Measurements from ENCODE around the gene ANXA8.
"Not testable (repeated sequence)": the region's sequence is repeated elsewhere in the genome, so short reads cannot be mapped to it uniquely, and the experiment has no call there.

Gene ANXA8

GRCh38 chr10:47483923-47484322, at the start of gene ANXA8:
TSS of gene ANXA8 (minus strand) at chr10:47484115. CDS start at chr10:47483933, 182 bp downstream.
- not testable (repeated sequence) for DNase-seq (ENCODE audit: low spot score)

DNA sequence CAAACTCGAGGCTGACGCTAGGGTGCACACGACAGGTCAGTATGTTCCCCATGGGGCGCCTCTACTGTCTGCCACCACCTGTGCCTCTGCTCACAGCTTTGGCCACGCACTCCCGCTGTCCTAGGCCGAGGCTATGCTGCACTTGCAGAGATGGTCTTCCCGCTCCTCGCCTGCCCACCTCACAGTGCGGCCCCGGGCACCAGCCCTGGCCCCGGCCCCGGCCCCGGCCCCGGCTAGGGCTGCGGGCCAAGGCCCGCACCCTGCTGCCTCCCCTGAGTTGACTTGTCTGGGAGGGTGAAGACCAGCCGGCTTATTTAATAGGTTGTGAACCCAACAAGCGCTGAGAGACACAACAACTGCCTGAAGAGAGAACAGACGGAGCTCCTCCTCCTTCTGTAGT, 39.6 kb upstream of the ANXA8 start, which contains the start of gene AGAP9:
TSS of gene AGAP9 (minus strand) at position 164 of the 400 bp plus-strand sequence. CDS start at position 52, 112 bp downstream.
- DNase-seq (ENCODE audit: low spot score): not testable (repeated sequence)

DNA sequence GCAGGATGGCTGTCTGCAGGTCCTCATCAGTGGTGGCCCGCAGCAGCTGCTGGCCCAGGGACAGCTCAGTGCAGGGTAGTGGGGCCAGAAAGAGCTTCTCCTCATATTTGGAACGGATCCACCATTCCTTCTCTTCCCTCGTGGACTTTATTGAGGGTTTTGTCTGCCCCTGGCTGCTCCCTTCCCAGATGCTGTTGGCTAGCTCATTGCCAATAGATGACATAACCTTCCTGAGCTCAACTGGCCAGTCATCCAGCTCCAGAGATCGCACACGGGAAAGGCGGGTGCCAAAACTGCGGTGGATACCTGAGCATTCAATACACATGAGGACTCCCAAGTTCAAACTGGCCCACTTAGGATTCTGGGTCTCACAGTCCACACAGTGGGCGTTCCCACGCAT, 18.4 kb upstream of the ANXA8 start:
- DNase-seq (ENCODE audit: low spot score): not testable (repeated sequence)

DNA sequence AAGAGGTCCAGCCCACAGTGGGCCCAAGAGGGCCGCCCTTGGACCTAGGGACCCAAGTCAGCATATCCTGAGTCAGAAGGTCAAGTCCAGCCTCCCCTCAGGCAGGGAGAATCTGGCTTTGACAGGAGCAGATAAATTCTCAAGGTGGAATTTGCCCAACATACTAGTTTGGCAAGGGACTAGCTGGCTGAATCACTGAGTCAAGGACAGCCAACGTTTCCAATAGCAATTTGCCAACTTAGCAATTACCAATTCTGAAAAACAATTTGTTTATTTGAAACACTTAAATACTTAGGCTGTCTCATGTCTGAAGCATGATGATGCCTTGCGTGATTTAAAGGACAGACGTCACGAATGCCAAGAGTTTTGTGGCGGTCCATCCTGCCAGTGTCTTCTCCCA, 10.3 kb upstream of the ANXA8 start:
- not testable (repeated sequence) for DNase-seq (ENCODE audit: low spot score)

- not testable (repeated sequence) for DNase-seq (ENCODE audit: low spot score)
Measured at GRCh38 chr10:47491600-47491999, 7.7 kb upstream of the ANXA8 start, which contains the start of gene FAM25G. TSS of gene FAM25G (minus strand) at chr10:47491700. CDS start at chr10:47491674, 26 bp downstream.

GRCh38 chr10:47489630-47490029, 5.7 kb upstream of the ANXA8 start:
- not testable (repeated sequence) for DNase-seq (ENCODE audit: low spot score)

GRCh38 chr10:47485943-47486342, 2.0 kb upstream of the ANXA8 start:
- DNase-seq (ENCODE audit: low spot score): not testable (repeated sequence)

GRCh38 chr10:47484786-47485185, 871 bp upstream of the ANXA8 start:
- not testable (repeated sequence) for DNase-seq (ENCODE audit: low spot score)

DNA sequence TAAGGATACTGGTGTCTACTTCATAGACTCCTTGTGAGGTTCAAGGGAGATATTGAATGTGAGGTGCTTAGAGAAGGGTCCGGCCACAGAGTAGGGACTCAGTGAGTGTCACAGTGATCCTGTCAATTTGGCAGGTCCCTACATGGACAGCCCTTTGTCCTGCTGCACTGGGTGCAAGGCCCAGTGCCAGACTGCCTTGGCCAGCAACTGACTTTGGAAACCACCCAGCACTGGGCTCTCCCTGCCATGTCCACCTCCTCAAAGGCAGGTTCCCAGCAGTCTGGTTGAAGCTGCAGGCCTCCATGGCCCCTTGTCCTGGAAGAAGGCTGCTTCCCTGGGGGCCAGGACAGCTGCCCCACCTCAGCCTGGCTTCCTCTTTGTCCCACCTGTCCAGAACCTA, 1.5 kb downstream of the ANXA8 start:
- DNase-seq (ENCODE audit: low spot score): not testable (repeated sequence)

GRCh38 chr10:47481768-47482181, 2.1 kb downstream of the ANXA8 start:
- DNase-seq (ENCODE audit: low spot score): not testable (repeated sequence)

DNA sequence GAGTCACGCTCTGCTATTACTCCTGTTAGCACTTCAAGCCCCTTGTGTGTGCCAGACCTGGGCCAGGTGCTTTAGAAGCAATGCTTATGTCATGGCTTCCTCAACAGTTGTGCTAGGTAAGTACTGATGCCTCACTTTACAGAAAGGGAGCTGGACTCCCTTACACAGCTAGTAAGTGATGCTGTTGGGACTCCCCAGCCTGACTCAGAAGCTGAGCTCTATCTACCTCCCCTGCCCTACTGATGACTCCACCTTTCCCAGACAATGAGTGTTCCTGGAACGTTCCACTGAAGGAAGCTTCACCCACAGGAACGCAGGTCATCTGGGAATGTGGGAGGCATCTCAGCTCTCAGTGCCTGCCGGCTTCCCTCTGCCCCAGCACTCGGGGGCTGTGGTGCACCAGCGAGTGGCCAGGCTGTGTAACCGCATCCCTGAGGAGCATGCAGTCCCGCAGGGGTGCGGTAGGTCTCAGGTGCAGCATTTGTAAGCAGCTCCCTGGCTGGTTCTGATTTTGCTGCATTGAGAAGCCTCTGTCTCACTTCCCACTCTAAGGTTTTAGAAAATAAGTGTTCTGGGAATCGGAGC, 2.6 kb downstream of the ANXA8 start:
- not testable (repeated sequence) for DNase-seq (ENCODE audit: low spot score)

- DNase-seq (ENCODE audit: low spot score): not testable (repeated sequence)
Measured at GRCh38 chr10:47480133-47480532, 3.8 kb downstream of the ANXA8 start.

- not testable (repeated sequence) for DNase-seq (ENCODE audit: low spot score)
Measured at GRCh38 chr10:47478114-47478513, 5.8 kb downstream of the ANXA8 start.

DNA sequence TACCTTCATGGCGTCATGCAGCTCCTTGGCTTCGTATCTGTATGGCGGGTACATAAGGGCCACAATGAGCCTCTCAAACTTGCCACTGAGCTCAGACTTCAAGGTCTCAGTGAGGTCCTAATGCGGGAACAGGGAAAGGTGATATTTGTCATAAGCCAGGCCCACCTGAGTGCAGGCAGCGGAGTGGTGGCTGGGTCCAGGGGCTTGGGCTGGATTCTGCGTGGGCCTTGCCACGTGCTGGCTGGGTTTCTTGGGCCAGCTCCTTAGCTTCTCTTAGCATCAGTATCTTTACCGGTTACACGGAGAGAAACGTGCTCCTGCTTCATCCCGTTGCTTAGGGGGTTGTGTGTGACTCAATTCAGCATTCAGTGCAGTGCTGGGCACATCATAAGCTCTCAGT, 6.8 kb downstream of the ANXA8 start:
- DNase-seq (ENCODE audit: low spot score): not testable (repeated sequence)

- DNase-seq (ENCODE audit: low spot score): not testable (repeated sequence)
Measured at GRCh38 chr10:47475101-47475500, 8.8 kb downstream of the ANXA8 start.

GRCh38 chr10:47473516-47473915, 10.4 kb downstream of the ANXA8 start:
- not testable (repeated sequence) for DNase-seq (ENCODE audit: low spot score)

- not testable (repeated sequence) for DNase-seq (ENCODE audit: low spot score)
Measured at GRCh38 chr10:47472647-47473046, 11.3 kb downstream of the ANXA8 start.

GRCh38 chr10:47472072-47472471, 11.8 kb downstream of the ANXA8 start:
- not testable (repeated sequence) for DNase-seq (ENCODE audit: low spot score)

DNA sequence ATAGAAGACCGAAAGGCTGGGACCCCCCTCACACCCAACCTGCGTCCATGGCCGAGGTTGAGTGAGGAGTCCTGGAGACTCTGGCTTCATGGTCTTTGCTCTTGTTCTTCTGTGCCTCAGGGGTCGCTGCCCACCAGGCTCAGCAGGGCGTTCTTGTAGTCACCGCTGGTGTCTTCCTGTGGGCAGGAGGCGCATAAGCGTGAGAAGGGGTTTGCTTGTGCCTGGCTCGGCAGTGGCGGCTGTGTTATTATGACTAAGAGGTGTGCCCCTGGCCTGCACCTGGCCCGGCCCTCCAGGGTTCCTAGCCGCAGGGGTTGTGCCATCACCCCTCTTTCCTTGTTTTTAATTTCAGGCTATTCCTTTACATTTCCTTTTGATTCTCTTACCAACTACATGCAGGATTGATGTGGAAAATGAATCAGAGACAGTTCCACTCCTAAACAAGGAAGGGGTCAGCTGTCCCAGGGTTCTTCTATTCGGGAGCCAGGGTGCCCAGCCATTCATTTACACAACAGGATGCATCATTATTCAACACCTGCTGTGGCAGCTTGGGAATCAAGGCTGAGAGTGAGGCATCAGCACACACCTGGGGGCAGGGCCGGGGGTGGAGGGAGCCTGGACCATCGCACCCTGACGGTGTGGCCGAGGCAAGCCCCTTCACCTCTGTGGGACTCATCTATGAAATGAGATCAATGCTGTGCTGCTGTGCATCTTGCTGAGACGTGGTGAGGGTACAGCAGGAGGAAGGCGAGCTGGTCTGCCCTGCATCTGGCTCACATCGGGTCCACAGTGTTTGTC, 15.0 kb downstream of the ANXA8 start:
- DNase-seq (ENCODE audit: low spot score): not testable (repeated sequence)

- DNase-seq (ENCODE audit: low spot score): not testable (repeated sequence)
Measured at GRCh38 chr10:47467957-47468356, 16.0 kb downstream of the ANXA8 start.

GRCh38 chr10:47467458-47467857, 16.5 kb downstream of the ANXA8 start:
- DNase-seq (ENCODE audit: low spot score): not testable (repeated sequence)

DNA sequence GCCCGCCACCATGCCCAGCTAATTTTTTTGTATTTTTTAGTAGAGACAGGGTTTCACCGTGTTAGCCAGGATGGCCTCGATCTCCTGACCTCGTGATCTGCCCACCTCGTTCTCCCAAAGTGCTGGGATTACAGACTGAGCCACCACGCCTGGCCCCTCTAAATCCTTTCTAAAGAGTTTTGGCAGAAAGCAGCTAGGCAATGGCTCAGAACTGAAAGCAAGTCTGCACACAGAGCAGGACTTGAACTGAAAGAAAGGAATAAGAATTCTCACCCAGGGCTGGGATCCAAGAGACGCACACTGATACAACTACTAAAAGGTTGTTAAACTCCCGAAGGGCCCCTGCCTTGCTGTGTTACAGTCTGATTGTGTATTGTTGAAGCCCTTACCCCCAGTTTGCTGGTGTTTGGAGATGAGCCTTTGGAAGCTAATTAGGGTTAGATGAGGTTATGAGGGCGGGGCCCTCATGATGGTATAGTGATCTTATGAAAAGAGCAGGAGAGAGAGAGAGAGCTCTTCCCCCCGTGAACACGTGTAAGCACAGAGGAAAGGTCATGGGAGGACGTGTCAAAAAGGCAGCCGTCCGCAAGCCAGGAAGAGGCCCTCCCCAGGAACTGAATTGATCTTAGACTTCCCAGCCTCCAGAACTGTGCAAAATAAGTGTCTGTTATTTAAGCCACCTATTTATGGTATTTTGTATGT, 18.5 kb downstream of the ANXA8 start:
- DNase-seq (ENCODE audit: low spot score): not testable (repeated sequence)
